GM21529 (cell line): ENCODE measurements around the gene ANAPC1.
"Not testable (repeated sequence)": the region's sequence is repeated elsewhere in the genome, so short reads cannot be mapped to it uniquely, and the experiment has no call there.

ENCODE experiments used
- ATAC-seq: cut with Tn5 transposase; IDR thresholded peaks from one replicate; pipeline ENCODE4 v1.9.1; 2021; ENCODE audit not compliant: unreplicated experiment

The ANAPC1 gene

GRCh38 chr2:111904726-111905474 is 20.9 kb upstream of the ANAPC1 start:
- no peak for ATAC-seq

GRCh38 chr2:111903930-111904439 is 20.0 kb upstream of the ANAPC1 start:
- ATAC-seq = no peak

- ATAC-seq = no peak
Observed at GRCh38 chr2:111903516-111903915, 19.5 kb upstream of the ANAPC1 start.

- no peak for ATAC-seq
Observed at GRCh38 chr2:111900859-111901258, 16.9 kb upstream of the ANAPC1 start.

- no peak for ATAC-seq
Observed at GRCh38 chr2:111898703-111899514, 14.9 kb upstream of the ANAPC1 start.

GRCh38 chr2:111897924-111898702 is 14.1 kb upstream of the ANAPC1 start, which contains the start of gene MERTK:
Gene MERTK, plus strand, starts transcription at chr2:111898607. Its CDS starts 129 bp downstream, at chr2:111898736.
- ATAC-seq = peak; percentile 72

- peak; percentile 14 for ATAC-seq
Observed at GRCh38 chr2:111897630-111897923, 13.6 kb upstream of the ANAPC1 start.

GRCh38 chr2:111896576-111896975 is 12.6 kb upstream of the ANAPC1 start:
- no peak for ATAC-seq

- no peak for ATAC-seq
Observed at GRCh38 chr2:111896024-111896423, 12.0 kb upstream of the ANAPC1 start.

GRCh38 chr2:111884592-111884964 is 585 bp upstream of the ANAPC1 start:
- peak; percentile 3 for ATAC-seq

- ATAC-seq = not testable (repeated sequence)
Observed at GRCh38 chr2:111872806-111873205, 11.2 kb downstream of the ANAPC1 start.

GRCh38 chr2:111865124-111865523 is 18.9 kb downstream of the ANAPC1 start:
- not testable (repeated sequence) for ATAC-seq

GRCh38 chr2:111860005-111860404 is 24.0 kb downstream of the ANAPC1 start:
- ATAC-seq = not testable (repeated sequence)

GRCh38 chr2:111852544-111852943 is 31.4 kb downstream of the ANAPC1 start:
- ATAC-seq = not testable (repeated sequence)

- not testable (repeated sequence) for ATAC-seq
Observed at GRCh38 chr2:111850646-111851045, 33.3 kb downstream of the ANAPC1 start.

- not testable (repeated sequence) for ATAC-seq
Observed at GRCh38 chr2:111839625-111840282, 44.2 kb downstream of the ANAPC1 start.

- not testable (repeated sequence) for ATAC-seq
Observed at GRCh38 chr2:111838992-111839391, 45.0 kb downstream of the ANAPC1 start.

- not testable (repeated sequence) for ATAC-seq
Observed at GRCh38 chr2:111834221-111834620, 49.8 kb downstream of the ANAPC1 start.

GRCh38 chr2:111830479-111830878 is 53.5 kb downstream of the ANAPC1 start:
- peak; percentile 84 for ATAC-seq

GRCh38 chr2:111828217-111828766 is 55.7 kb downstream of the ANAPC1 start:
- not testable (repeated sequence) for ATAC-seq
